Lung (tissue), 12 donors: ENCODE data around the gene PDZRN4. TPM values are rescaled to one million over a fixed set of nuclear protein-coding genes. Genes with fewer than 3 reads are reported as not detected.

Experiments used
- ATAC-seq: fragments of 200-7000 bp; cut with Tn5 transposase; one replicate; pipeline ENCODE4 v1.9.1; 2020; ENCODE audit warnings: moderate number of reproducible peaks; ENCODE audit not compliant: insufficient read depth, low FRiP score
- DNase-seq, 3 donors: peaks; one replicate each; pipeline ENCODE4 v3.0.0-alpha.2; 2013 to 2017
- H3K27ac ChIP-seq, 2 donors: one replicate each; pipeline ENCODE4 v1.5.1; 2013; ENCODE audit warnings: mild to moderate bottlenecking in 2 of 2, moderate library complexity in 2 of 2, control low read depth in 1 of 2, inconsistent platforms in 1 of 2, low read depth in 1 of 2, low read length in 1 of 2
- H3K27me3 ChIP-seq, 3 donors: one replicate each; pipeline ENCODE4 v1.5.1; 2013; ENCODE audit warnings: low read length in 2 of 3; ENCODE audit not compliant: control insufficient read depth in 3 of 3, insufficient read depth in 3 of 3
- H3K36me3 ChIP-seq, 4 donors: one replicate each; pipeline ENCODE4 v1.5.1; 2013; ENCODE audit warnings: low read length in 4 of 4, mild to moderate bottlenecking in 1 of 4, moderate library complexity in 1 of 4; ENCODE audit not compliant: control insufficient read depth in 4 of 4, insufficient read depth in 4 of 4
- H3K4me1 ChIP-seq, 5 donors: one replicate each; pipeline ENCODE4 v1.5.1; 2013; ENCODE audit warnings: low read length in 5 of 5, mild to moderate bottlenecking in 2 of 5, moderate library complexity in 1 of 5; ENCODE audit not compliant: control insufficient read depth in 5 of 5, insufficient read depth in 5 of 5
- H3K4me3 ChIP-seq: one replicate; pipeline ENCODE4 v1.5.1; 2013; ENCODE audit warnings: mild to moderate bottlenecking, control low read depth, moderate library complexity
- H3K9ac ChIP-seq, 2 donors: one replicate each; pipeline ENCODE4 v1.5.1; 2013; ENCODE audit warnings: low read length in 2 of 2, control low read depth in 1 of 2; ENCODE audit not compliant: insufficient read depth in 1 of 2
- H3K9me3 ChIP-seq, 4 donors: one replicate each; pipeline ENCODE4 v1.5.1; 2013; ENCODE audit warnings: low read length in 3 of 4, mild to moderate bottlenecking in 1 of 4, moderate library complexity in 1 of 4; ENCODE audit not compliant: control insufficient read depth in 4 of 4, insufficient read depth in 3 of 4
- CTCF ChIP-seq: IDR thresholded peaks from 2 replicates; pipeline ENCODE4 v1.5.1; 2012; ENCODE audit warnings: mild to moderate bottlenecking; ENCODE audit errors: control extremely low read depth, extremely low read depth
- WGBS, 2 donors: extraction: QIAGEN DNeasy Blood & Tissue Kit; methylation state at CpG; one replicate each; pipeline ENCODE4 v1.1.7; 2013; 5-methylcytosine and 5-hydroxymethylcytosine counted together
- polyA plus RNA-seq, 2 donors: library from polyadenylated mRNA; stranded (reverse); fragments of 200-250 nt; gene quantifications; one replicate each; pipeline ENCODE4 v1.2.1, GENCODE V29; 2013
- total RNA-seq, 2 donors: library from RNA; depleted of rRNA in 1 of 2; stranded (reverse); fragments of >200 nt in 1 of 2; gene quantifications; one replicate each; pipeline ENCODE4 v1.2.1, GENCODE V29; 2014 to 2021
- donor health status: control.
- donor health status: control.
- donor health status: Bipolar disorder and iron deficiency.
- donor health status: healthy.
- donor health status: DM: yes; HTN: yes; CAD: no.

Gene PDZRN4
- total and polyA plus RNA-seq, 4 donors = 0.05 to 0.54 (median 0.32) TPM

GRCh38 chr12:41437563-41437962, 249.4 kb downstream of the PDZRN4 start:
- no peak overlapping the region for H3K27ac ChIP-seq
- H3K4me3 ChIP-seq = no peak overlapping the region
- no peak for TF ChIP-seq CTCF
- ATAC-seq = no peak
- H3K27me3 ChIP-seq = no peaks in the 10 kb centered on the region
- H3K36me3 ChIP-seq = no peaks in the 10 kb centered on the region
- no peaks in the 10 kb centered on the region for H3K4me1 ChIP-seq
- DNase-seq = no peak
- H3K9me3 ChIP-seq = no peaks in the 10 kb centered on the region
- no peak overlapping the region for H3K9ac ChIP-seq
- WGBS, 2 donors = 75 to 86% methylated on average over 5 of the region's 5 CpGs

DNA sequence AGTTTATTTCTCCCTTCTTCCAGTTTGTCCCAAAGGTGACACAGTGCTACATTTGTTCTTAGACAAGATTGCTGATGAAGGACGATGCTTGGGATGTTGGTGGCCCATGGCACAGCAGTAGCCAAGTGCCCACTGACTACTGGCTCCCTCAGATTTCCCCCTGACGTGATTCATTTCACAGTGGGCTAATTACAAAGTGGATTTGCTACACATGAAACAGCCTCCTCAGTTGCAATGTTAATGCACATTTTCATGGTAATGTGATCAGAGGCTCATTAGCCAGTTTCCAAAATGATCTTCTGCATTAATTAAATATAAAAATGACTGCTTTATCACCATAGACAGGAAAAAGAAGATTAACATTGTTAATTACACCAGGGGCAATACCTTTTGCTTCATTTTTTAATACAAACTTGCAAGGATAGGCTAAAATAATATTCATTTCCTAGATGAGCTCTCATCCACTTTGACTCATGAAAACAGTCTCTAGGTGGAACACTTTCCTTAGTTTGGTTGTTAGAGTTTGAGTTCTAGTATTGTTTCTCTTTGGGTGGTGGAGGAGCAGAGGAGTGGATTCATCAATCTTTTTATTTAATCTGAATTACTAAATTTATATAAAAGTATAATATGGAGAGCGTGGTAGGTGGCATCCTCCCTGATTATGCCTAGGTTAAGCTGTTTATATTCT, 250.9 kb downstream of the PDZRN4 start:
- no peak overlapping the region for H3K9ac ChIP-seq
- 89 to 96% methylated on average over 3 of the region's 3 CpGs for WGBS, 2 donors
- H3K4me3 ChIP-seq = no peak overlapping the region
- H3K4me1 ChIP-seq = no peaks in the 10 kb centered on the region
- no peaks in the 10 kb centered on the region for H3K27me3 ChIP-seq
- H3K27ac ChIP-seq = no peak overlapping the region
- no peaks in the 10 kb centered on the region for H3K36me3 ChIP-seq
- no peak for ATAC-seq
- H3K9me3 ChIP-seq = no peaks in the 10 kb centered on the region
- DNase-seq = no peak
- TF ChIP-seq CTCF = no peak

DNA sequence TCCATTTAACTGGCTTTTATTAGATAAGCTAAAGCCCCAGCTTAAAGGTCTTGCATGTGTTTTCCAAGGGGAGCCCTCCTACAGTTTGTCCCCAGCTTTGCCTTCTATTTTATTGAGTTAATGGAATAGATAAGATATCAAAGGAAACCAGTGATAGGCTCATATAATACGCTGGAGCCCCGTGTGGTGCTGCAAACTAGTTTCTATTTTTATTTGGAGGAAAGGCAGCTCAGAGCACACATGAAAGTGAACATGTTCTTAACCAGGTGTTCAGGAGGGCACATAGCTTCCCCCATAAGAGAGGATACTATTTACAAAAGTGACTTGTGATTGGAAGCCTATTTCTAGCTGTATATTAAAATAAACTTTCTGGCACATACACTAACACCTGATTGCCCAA, 251.7 kb downstream of the PDZRN4 start:
- WGBS, 2 donors = 24 to 31% methylated on average over 2 of the region's 2 CpGs
- no peak overlapping the region for H3K9ac ChIP-seq
- no peaks in the 10 kb centered on the region for H3K36me3 ChIP-seq
- ATAC-seq (no peak), DNase-seq (no peak)
- H3K27me3 ChIP-seq = no peaks in the 10 kb centered on the region
- no peak overlapping the region for H3K27ac ChIP-seq
- no peak for TF ChIP-seq CTCF
- H3K9me3 ChIP-seq = no peaks in the 10 kb centered on the region
- no peak overlapping the region for H3K4me3 ChIP-seq
- H3K4me1 ChIP-seq = no peaks in the 10 kb centered on the region

DNA sequence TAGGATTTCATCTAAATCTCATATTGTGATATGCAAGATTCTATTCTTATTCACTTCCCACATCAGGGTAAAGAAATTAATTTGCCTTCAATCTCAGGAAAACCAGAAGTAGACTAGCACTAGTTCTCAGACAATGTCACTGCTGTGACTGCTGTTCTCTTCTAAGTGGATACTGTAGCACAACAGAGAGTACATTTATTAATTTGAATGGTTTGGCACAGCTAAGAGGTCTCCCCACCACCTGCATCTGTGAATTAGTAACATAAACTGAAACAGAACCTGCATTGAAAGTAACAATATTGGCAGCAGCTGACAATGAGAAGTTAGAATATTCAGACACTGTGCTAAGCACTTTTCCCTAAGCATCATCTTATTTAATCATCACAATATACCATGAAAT, 253.1 kb downstream of the PDZRN4 start:
- H3K9me3 ChIP-seq = no peaks in the 10 kb centered on the region
- H3K4me3 ChIP-seq = no peak overlapping the region
- no peaks in the 10 kb centered on the region for H3K27me3 ChIP-seq
- no peak for TF ChIP-seq CTCF
- no peak overlapping the region for H3K27ac ChIP-seq
- H3K36me3 ChIP-seq = no peaks in the 10 kb centered on the region
- ATAC-seq (no peak), DNase-seq (no peak)
- H3K9ac ChIP-seq = no peak overlapping the region
- H3K4me1 ChIP-seq = no peaks in the 10 kb centered on the region
